Stimulated activated naive CD4-positive, alpha-beta T cell (primary cell): ENCODE measurements around the gene COPE.
"Not testable (repeated sequence)": the region's sequence is repeated elsewhere in the genome, so short reads cannot be mapped to it uniquely, and the experiment has no call there.

Source experiments
- DNase-seq, 6 experiments: peaks; one replicate each; lab custom pipeline; 2025; lab: John Stamatoyannopoulos, UW

COPE gene

DNA sequence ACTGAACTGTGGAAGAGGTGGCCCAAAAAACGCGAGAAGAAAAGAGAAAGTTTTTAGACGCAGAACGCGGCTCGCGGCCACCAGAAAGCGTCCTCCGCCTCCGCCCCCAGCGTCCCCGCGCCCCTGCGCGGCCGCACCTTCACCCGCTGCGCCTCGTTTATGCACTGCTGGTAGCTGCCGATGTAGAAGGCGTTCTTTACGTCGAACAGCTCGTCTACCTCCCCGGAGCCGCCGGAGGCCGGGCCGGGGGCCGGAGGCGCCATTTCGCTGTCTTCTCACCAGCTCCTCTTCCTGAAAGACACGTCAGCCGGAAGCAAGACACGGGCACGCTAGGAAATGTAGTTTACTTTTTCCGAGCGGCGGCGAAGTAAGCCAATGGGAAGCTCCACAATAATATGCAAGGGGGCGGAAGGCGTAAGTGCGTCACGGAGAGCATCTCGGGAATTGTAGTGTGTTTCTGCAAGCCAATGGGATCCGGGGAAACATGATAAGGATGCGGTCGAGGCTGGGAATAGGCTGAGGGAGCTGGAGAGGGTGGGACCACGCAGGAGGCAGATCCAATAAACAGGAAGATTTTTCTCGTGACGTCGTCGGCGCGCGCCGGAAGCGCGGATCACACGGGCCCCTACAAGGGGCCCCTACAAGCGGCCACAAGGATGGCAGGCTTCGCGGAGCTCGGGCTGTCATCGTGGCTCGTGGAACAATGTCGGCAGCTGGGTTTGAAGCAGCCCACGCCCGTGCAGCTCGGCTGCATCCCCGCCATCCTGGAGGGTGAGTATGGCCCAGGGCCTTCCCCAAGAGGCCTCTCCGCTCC, at the start of gene COPE, which contains the start of gene DDX49:
Gene COPE (minus strand): TSS at position 302 of the 814 bp plus-strand sequence. CDS start 39 bp downstream, at position 263.
Gene DDX49 (plus strand): TSS at position 630 of the 814 bp plus-strand sequence. CDS start 27 bp downstream, at position 657.
- peak; percentile 95 to 99 (median 98) for DNase-seq

DNA sequence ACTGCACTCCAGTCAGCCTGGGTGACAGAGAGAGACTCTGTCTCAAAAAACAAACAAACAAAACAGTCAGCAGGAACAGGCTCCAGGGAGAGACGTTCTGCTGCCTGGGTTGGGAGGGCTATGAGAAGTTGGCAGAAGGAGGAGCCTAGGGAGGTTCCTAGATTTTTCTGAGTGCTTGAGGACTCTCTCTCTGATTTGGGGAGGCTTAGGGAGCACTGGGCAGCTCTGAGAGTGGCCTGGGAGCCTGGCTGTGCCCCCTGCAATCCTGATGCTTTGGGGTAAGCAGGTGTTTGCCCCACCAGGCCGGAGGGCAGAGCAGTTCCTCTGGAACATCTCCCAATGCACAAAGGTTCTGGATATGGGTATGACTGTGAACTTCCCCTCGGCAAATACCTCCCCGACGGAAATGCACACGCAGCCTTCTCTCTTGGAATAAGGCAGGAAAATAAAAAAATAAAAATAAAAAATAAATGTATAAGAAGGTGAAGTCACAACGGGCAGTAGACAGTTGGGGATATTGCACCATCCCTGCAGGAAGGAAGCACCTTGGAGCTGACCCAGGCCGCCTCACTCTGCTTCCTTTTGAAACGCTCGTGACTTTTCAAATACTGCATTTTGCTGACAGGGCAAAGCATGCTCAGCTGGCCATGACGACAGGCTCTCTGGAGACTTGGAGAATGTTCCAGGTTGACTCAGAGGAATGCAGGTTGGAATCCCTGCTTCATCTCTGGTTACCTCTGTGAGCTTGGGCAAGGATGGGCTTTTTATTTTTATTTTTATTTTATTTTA, 48.4 kb upstream of the COPE start:
- DNase-seq = no peak

DNA sequence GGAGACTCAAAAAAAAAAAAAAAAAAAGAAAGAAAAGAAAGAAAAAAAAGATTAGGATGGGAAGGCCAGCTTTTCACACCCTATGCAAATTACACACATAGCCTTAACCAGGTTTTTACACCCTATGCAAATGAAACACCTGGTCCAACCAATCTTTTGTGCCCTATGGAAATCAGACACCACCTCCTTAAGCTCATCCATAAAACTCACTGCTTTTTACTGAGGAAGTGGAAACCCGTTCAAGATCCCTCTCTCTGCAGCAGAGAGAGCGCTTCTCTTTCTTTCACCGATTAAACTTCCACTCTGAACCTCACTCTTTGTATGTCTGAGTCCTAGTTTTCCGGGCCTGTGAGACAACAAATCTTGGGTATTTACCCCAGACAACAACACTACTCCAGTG, 47.1 kb upstream of the COPE start:
- DNase-seq = no peak

DNA sequence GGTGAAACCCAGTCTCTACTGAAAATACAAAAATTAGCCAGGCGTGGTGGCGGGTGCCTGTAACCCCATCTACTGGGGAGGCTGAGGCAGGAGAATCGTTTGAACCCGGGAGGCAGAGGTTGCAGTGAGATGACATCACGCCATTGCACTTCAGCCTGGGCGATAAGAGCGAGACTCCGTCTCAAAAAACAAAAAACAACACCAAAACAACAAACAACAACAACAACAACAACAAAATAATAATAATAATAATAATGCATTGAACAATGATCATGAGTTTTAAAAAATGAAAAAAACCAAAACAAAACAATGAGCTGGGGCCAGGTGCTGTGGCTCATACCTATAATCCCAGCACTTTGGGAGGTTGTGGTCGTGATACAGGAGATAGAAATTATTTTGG, 44.9 kb upstream of the COPE start:
- DNase-seq = no peak

DNA sequence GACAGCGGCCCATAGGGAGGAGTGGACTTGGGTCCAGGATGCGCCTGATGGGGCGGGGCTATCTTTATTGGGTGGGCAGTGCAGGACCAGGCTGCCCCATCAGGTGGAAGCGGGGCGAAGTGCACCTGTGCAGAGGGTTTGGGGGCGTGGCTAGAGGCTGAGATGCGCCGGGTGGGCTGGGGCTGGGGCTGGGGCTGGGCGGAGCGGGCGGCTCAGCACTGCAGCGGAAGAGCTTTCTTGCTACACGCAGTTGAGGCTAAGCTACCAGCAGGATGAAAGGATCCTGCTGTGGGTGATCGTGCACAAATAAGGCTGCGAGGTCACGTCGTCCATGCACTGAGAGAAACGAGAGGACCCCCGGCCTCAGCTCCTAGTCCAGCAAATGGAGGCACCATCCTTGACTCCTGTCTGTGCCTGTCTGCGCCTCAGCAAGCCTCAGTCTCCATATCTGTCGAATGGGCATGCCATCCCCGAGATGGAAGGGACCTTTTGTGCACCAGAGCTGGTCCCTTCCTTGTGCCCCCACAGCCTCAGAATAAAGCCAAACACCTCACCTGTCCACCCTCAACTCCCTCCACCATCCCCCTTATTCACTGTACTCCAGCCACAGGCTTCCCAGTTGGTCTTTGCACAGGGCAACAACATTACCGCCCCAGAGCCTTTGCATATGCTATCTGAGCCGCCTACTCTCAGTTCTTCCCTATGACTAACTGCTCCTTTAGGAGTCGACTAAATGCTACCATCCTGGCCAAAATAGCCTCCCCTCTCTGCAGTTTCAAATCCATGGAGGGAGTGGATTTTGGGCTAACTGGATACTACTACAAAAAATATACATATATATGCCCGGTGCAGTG, 42.8 kb upstream of the COPE start:
- DNase-seq = peak in 1 of 6 experiments; percentile 8

DNA sequence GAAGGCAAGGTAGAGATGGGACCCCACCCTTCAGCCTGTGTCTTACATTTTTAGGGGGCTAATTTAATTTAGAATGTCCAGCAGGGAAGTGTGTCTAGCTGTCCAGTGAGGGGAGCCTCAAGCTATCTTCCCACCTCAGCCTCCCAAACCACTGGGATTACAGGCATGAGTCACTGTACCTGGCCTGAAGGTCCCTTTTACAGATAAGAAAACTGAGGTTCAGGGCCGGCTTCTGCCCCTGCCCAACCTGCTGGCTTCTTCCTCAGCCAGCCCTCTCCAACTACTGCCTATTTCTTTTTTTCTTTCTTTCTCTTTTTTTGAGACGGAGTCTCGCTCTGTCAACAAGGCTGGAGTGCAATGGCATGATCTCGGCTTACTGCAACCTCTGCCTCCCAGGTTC, 41.2 kb upstream of the COPE start:
- no peak for DNase-seq

DNA sequence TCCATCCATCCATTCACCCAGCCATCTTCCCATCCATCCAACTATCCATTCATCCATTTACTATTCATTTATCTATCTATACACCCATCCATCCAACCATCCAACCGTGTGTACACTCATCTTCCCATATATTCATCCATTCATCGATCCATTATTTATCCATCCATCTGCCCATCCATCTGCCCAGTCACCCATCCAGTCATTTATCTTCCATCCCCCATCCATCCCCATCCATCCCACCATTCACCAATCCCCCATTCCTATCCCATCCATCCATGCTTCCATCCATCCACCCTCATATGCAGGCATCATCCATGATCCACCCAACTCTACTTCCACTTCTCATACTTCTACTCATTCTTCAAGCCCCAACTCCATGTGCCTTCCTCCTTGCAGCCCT, 35.9 kb upstream of the COPE start:
- DNase-seq = no peak

DNA sequence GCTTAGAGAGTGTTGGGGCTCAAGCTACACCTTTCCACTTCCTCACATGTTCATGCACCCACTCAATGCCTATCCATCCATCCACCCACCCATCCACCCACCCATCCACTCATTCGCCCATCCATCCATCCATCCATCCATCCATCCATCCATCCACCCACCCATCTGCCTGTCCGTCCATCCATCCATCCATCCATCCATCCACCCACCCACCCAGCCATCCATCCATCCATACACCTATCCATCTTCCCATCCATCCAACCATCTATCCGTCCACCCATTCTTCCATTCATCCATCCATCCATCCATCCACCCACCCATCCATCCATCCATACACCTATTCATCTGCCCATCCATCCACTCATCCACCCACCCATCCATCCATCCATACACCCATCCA, 34.9 kb upstream of the COPE start:
- DNase-seq = no peak

DNA sequence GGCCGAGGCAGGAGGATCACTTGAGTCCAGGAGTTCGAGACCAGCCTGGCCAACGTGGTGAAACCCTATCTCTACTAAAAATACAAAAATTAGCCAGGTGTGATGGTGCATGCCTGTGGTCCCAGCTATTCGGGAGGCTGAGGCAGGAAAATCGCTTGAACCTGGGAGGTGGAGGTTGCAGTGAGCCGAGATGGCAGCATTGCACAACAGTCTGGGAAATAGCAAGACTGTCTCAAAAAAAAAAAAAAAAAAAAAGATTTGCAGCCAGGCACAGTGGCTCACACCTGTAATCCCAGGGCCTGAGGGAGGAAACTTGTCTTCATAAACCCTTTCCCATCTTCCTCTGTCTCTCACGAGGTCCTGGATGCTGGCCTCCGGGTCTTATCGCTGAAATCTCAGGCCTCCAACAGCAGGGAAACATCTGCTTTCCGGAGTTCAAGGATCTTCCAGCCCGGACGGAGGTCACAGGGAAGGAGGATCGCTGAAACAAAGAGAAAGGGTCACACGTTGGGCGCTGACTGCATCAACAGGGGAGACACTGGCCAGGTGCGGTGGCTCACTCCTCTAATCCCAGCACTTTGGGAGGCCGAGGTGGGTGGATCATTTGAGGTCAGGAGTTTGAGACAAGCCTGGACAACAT, 33.3 kb upstream of the COPE start:
- not testable (repeated sequence) for DNase-seq

DNA sequence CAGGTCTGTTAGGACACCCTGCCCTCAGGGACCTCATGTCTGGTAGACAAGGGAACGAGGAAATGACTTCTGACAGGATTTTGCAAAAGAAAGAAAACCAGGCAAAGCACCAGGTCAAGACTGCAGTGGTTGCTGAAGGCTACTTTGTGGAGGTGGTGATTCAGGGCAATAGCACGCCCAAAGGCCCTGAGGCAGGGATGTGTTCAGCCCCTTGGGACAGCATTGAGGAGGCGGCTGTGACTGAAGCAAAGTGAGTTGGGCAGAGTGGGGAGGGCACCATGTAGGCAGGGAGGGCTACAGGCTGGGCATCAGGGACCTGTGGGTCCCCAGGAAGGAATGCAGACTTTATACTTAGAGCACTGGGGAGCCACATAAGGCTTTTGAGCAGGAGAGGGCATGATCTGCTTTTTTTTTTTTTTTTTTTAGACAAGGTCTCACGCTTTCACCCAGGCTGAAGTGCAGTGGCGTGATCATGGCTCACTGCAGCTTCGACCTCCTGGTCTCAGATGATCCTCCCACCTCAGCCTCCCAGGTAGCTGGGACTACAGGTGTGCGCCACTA, 32.6 kb upstream of the COPE start:
- DNase-seq = no peak

DNA sequence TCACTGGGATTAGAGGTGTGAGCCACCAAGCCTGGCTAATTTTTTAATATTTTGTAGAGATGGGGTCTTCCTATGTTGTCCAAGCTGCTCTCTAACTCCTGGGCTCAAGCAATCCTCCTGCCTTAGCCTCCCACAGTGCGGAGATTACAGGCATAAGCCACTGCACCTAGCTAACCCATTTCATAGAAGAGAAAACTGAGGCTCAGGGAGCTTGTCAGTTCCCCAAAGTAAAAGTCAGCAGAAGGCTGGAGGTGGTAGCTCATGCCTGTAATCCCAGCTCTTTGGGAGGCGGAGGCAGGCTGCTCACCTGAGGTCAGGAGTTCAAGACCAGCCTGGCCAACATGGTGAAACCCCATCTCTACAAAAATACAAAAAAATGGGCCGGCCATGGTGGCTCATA, 30.7 kb upstream of the COPE start:
- no peak for DNase-seq

DNA sequence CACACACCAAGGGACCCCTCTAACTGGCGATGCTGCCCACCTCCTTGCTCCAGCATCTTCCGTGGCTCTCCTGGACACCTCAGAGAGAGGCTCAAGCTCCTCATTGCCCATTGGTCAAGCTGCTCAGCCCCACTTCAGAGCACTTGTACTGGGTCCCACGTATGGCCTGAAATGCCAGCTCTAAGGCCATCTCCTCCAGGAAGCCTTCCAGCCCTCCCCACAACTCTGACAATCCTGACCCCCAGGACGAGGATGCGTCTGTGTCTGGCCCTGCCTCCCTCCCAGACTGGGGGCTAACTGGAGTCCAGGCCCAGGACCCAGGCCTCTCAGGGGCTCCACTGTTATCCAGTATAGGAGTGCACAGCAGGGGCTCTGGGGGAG, 29.8 kb upstream of the COPE start:
- no peak for DNase-seq

DNA sequence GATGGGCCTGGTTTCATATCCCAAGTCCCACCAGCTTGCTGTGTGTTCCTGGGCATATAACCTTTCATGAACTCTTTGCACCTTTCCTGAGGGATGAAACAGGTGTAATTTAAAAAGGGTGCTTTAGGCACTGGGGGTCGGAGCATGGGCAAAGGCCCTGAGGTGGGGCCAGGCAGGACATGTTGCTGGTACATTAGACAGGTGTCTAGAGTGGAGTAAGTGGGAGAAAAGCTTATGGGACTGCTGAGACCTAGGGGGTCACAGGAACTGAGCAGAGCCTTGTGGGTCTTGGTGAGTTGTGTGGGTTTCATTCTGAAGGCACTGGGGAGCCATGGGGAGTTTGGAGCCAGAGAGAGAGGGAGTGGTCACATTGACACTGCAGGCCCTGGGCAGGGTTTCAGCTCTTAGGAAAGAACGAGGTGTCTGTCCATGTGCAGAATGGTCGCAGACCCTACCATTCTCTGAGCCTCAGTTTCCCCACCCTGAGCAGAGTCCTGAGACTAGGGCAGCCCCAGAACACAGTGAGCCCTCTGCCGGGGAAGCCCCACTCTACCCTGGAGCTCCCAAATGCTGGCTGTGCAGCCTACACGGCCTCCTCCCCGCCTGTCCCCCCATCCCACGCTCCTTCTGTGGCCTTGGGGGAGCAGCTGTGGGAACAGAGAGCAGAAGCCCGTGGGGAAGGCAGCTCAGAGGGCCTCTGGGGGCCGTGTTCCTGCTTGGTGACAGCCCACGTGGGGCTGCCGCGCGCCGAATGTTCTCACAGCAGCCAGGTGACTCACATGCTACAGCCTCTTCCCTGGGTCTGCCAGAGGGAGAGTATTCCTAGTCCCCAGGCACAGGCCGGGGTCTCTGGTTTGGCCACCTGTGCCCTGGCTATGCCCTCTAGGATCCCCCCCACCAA, 29.1 kb upstream of the COPE start:
- DNase-seq = no peak

DNA sequence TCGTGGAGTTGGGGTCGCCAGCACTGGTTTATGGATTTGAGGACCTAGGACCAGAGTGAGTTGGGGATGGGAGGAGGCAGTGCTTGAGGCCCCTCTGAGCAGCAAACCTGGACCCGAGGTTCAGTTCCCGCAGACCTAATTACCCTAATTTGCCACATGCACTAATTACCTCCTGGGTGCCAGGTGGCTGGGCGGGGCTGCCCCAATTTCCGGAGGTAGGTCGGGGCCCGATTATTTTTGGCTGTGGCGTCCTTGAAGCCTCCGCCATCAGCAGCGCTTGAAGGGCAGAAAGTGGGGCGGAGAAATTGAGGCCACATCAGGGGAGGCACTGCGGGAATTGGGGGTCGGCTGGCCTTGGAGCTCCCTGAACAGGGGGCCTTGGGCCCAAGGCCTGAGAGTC, 27.7 kb upstream of the COPE start:
- no peak for DNase-seq

DNA sequence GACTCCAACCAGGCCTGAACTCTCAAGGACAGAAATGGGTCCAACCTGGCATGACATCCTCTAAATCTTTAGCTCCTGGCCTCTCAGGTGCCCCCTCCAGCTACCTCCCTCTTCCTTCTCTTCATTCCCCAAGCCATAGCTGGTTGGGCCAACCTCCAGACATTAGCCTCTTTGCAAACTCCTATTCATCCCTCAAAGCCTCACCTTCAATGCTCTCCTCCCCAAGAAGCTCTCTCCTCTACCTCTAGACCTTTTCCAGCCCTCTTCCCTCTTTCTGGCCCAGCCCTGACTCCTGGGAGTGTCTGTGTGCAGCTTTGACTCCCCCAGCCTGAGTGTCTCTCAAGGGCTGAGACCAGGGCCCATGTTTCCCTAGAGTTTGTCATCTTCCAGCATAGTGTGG, 27.1 kb upstream of the COPE start:
- no peak for DNase-seq

DNA sequence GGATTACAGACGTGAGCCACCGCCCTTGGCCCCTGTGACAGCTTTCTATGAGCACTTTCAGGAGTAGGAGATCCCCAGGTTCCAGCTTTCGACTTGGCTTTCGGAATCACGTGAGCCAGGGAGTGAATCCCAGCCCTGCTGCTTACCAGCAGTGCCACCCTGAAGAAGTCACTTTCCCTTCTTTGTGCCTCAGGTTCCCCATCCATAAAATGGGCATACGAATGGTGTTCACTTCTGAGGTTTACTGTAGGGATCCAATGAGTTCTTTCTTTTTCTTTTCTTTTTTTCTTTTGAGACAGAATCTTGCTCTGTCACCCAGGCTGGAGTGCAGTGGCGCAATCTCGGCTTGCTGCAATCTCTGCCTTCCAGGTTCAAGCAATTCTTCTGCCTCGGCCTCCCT, 26.1 kb upstream of the COPE start:
- no peak for DNase-seq

DNA sequence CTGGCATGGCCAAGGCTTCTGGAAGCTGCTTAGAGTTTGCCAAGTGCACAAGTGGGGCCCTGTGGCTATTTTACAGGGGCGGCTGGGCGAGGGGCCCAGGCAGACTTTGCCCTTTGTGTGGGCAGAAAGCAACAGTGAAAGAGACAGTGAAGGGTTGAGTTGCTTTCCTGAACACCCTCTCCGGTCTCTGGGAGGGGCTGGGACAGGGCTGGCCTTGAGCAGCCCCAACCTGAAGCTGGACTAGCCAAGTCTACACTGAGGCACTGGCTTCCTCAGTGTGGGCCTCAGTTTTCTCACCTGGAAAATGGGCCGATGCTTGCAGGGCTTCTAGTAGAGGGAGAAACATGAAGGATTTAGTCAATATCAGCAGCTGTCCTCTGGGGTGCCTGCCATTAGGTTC, 24.3 kb upstream of the COPE start:
- no peak for DNase-seq

DNA sequence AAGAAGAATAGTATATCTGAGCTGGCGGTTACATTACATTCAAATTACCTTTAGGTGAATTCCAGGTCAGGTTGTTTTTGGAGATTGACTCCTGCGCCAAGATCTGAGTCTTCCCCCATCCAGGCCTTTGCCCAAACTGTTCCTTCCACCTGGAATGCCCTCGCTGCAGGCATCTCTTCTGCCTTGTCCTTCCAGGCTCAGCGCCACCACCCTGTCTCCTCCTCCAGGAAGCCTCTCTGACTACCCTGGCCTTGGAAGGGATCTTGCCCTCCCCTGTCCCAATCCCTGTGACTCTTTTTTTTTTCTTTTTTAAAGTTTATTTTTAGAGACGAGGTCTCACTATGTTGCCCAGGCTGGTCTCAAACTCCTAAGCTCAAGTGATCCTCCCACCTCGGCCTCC, 23.5 kb upstream of the COPE start:
- DNase-seq = no peak

DNA sequence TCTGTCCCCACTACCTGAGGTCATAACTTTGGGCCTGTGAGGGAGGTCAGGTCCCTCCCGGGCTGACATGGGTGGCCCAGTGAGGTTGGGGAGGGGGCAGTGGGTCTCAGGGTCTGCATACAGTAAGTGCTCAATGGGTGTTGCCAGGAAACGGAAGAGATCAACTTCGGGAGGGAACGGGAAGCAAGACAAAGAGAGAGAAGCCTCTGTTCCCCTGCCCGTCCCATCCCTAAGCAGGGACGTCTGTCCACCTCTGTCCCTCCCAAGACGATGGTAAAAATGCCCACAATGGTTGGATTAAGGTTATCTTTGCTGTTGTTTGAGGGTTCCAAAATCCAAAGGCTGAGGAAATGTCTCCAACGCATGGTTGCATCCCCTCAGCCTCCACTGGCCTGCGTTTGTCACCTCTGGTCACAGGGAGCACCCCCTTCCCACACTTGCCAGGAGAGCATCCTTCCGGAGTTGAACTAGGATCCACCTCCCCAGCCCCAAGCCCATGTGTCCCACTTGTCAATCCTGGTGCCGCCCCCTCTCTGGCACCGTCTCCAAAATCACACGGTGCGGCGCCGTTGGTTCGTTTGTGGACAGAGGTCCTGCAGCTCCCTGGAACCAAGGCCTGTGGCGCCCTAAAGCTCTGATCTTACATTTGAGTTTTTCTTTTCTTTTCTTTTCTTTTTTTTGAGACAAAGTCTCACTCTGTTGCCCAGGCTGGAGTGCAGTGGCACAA, 22.6 kb upstream of the COPE start:
- no peak for DNase-seq
